ENCODE results near the gene IMPDH2.
"Not testable (repeated sequence)": the region's sequence is repeated elsewhere in the genome, so short reads cannot be mapped to it uniquely, and the experiment has no call there.

IMPDH2 gene

DNA sequence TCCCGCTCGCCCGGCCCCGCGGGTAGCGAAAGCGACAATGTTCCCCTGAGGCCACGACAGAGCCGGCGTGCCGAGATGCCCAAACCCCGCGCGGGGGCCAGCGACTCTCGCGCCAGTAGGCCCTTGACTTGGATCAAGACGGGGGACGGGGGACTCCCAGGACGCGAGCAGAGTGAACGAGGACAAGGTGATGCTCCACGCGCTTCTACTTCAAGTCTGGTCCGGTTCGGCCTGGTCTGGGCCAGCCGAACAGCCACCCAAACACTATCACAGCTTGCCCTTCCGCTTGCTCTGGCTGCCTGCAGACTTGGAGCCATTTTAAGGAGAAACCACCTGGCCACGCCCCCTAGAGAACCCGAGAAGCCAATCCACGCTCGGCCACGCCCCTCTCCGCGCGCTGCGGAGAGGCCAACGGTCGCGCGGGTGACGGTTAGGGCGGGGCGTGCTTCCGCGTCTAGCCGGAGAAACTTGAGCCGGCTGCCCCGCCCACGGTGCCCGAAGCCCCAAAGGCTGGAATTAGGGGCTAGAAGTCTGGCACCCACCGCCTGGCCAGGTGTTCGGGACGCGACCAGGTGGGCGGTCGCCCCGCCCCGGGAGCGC is 7.9 kb downstream of the IMPDH2 start:
- peak; percentile 98 for DNase-seq

DNA sequence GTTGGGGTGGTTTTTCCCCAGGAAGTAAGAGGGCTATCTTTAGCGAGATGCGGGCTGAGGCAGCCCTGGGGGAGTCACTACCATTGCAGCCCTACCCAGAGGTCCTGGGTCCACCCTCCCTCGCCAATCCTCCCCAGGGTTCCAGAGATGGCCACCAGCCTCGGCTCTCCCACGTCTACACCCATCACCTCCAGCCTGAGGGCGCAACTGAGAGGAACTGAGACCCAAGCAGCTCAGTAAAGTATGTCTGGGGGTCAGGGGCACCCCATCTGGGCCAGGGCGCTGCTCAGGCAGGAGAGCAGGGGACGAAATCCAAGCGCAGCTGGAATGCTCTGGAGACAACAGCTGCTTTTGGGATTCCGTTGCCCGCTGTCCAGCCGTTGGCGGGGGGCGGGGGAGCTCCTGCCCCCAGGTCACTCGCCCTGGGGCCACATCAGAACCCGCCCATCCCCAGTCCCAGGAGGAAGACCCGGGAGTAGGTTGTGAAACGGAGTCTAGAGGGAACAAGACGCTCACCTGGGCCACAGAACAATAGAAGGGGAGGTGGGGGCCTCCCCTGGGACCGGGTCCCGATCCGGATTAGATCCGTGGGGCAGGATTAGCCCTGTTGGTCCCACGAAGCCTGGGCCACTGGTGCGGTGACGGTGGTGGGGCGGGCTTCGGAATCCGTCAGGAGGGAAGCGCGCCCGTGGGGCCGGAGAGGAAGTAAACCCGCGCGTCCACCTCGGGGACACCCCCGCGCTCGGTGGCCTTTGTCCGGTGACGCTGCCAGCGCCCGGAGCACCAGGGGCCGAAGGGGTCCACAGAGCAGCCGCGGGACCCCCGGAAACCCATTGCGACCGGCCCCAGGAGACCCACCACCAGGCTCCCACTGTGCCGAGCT is 8.6 kb downstream of the IMPDH2 start:
- peak; percentile 24 for DNase-seq

DNA sequence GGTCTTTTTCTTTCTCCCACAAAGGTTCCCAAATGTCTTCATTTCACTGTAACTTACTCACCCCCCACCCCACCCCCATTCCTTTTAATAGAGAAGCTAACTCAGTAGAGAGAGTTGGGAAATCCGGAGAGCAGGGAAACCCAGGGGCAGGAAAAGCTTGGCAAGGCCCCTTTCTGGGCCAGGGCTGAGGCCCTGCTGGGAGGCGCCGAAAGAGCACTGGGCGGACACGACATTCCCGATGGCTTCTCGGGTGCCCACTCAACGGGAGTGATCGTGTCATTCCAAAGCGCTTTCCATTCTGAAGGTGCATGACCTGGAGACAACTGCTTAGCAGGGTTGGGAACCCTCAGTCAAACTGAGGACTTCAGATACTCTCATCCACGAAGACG is 9.3 kb downstream of the IMPDH2 start:
- no peak for DNase-seq

DNA sequence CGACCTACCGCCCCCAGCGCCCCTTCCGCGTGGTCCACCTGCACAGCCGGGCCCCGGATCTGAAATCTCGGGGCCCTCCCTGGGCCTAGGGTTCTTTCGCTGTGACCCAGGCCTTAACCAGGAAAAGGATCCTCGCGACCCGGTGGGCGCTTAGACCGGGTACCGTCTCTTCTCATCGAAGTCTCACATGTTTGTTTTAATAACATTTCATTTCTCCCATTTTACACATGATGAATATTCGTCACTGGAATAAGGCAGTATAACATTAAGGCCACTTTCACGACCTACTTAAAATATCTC is 10.5 kb downstream of the IMPDH2 start:
- no peak for DNase-seq

DNA sequence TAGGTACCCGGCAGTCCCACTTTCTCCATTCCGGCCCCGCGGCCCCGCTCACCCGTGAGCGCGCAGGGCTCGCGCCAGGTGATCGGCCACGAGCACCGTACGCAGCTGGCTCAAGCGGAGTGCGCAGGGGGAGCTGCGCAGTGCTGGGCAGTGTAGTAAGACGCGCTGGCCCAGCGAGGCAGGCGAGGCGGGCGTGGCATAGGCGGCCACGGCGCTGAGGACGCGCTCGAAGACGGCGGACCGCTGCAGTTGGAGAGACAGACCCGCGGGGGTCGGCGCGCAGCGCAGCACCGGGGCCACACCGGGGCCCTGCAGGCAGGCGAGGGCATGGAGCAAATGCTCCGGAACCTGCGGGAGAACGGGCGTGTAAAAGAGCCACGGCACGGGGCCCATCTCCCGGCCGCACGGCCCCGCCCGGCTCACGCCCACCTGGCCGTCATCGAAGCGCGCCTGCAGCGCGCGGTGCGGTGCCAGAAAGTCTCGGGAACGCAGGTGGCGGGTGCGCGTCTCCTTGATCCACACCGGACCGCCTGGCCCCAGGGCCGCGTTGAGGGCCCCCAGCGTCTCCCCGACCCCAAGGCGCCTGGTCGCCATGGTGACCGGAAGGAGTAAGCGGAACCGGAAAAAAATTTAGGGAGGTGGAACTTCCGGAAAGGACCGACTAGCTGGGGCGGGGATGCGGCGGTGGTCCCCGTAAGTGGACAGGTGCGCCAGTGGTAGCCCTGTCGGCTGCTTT is 11.1 kb downstream of the IMPDH2 start, which contains the start of gene DALRD3:
DALRD3 (minus strand) TSS at position 610 of the 736 bp plus-strand sequence; CDS start at position 594, 16 bp downstream.
- peak; percentile 66 for DNase-seq

DNA sequence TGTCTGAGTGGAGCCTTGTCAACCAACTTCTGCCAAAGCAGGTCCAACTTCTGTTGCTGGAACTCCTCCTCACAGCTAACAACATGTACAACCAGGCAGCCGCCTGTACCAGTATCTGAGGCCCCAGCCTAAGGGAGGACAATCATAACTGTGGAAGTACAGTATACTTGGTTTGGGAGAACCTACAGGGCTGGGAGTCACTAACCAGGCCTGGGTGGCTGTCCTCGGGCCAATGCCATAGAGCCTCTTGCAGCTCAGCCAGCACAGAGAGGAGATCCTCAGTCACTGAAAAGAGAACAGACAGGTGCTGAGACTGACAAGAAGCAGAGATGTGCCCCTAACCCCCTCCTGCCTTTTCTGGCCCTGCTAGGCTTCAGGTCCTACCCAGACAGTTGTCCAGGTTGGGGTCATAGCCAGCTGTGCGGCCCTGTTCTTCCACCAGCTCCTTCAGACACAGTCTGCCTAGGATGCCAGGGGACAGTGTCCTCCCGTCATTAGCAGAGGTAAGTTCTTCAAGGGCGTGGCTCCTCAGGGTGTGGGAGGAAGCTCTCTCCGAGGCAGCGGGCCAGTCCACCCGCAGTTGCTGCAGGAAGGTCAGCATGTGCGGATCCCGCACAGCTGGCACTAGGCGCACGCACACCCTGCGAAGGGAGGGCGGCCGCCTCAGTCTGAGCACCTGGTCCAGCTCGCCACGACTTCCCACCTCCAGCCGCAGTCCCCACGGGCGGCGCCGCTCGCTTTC is 11.8 kb downstream of the IMPDH2 start:
- no peak for DNase-seq

DNA sequence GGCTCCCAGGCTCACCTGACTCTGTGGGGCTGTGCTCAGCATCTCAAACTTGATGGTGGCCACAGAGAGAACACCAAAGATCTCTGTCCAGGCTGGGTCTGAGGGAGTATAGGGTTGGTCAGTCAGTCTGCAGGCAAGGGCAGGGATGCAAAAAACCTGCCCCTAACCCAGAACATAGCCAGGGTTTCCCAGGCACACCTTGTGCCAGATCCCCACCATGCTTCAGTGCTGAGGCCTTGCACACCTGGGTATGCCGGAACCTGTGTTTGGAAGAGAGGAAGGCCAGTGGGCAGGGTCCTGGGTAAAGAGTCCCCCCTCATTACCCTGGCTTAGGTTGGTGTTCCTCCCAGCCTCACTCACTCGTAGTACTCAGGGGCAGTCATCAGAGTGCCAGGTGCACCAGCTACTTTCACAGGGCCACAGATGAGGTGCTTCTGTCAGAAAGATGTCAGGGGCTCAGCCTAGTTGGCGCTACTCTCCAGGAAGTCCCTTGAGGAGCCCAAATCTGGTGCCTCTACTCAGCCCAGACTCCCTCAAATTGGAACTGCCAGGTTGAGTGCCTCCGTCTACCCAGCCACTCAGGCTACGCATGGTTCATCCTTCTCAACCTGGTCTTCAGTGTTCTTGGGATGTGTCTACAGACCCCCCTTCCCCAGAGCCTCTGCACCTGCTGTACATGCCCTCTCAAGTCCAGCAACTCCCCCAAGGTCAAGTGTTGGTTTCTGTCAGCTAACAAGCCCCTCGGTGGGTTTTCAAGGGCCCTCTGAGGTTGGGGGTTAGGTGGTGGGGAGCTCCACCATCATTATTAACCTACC is 12.6 kb downstream of the IMPDH2 start:
- no peak for DNase-seq

DNA sequence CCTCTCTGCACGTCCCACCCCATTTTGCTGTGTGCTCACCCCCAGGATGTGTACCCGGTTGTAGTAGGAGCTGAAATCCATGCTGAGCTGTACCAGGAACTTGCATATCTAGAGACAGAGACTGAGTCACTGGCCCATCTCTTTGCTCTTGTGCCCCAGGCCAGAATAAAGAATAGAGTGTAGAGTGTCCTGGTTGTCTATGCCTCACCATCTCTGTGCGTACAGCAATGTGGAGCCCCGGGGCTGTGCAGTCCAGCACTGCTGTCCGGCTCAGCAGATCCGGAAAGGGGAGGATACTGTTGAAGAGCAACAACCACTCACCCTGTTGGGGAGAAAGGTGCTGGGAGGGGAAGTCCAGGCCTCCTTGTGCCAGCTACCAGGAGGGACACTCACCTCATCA is 13.4 kb downstream of the IMPDH2 start:
- DNase-seq: no peak

DNA sequence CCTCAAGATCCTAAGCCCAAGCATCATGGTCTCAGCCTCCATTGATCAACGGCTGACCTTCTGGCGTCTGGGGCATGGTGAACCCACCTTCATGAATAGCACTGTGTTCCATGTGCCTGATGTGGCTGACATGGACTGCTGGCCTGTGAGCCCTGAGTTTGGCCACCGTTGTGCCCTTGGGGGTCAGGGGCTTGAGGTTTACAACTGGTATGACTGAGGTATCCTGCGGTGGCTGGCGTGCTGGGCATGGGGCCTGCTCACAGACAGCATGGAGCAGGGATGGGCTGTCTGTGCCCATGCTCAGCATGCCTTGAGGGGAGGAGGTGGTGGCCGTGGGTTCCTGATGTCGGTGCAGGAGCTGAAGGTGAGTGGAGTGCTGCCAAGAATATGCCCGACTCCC is 14.1 kb downstream of the IMPDH2 start:
- DNase-seq: no peak

DNA sequence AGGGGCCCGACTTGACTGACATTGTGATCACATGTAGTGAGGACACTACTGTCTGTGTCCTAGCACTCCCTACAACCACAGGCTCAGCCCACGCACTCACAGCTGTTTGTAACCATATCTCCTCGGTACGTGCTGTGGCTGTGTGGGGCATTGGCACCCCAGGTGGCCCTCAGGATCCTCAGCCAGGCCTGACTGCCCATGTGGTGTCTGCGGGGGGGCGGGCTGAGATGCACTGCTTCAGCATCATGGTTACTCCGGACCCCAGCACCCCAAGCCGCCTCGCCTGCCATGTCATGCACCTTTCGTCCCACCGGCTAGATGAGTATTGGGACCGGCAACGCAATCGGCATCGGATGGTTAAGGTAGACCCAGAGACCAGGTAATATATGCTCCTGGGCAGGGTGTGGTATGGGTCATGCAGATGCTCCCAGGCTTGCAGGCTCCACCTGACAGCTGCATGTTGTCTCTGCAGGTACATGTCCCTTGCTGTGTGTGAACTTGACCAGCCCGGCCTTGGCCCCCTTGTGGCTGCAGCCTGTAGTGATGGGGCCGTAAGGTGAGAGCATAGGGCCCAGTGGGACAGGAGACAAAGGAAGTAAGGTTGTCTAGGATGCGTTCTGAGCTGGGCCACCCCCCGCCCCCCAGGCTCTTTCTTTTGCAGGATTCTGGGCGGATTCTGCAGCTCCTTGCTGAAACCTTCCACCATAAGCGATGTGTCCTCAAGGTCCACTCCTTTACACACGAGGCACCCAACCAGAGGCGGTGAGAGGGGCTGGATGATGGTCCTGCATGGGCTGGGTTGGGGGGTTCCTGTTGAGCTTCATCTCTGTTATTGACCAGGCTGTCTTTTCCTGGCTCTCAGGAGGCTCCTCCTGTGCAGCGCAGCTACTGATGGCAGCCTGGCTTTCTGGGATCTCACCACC is 15.2 kb downstream of the IMPDH2 start:
- peak; percentile 58 for DNase-seq

DNA sequence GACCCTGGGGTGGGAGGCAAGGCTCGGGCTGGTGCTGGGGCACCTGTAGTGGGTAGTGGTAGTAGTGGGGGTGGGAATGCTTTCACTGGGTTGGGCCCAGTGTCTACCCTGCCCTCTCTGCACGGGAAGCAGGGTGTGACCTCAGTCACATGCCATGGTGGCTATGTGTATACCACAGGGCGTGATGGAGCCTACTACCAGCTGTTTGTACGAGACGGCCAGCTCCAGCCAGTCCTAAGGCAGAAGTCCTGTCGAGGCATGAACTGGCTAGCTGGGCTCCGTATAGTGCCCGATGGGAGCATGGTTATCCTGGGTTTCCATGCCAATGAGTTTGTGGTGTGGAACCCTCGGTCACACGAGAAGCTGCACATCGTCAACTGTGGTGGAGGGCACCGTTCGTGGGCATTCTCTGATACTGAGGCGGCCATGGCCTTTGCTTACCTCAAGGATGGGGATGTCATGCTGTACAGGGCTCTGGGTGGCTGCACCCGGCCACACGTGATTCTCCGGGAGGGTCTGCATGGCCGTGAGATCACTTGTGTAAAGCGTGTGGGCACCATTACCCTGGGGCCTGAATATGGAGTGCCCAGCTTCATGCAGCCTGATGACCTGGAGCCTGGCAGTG is 16.0 kb downstream of the IMPDH2 start:
- no peak for DNase-seq

DNA sequence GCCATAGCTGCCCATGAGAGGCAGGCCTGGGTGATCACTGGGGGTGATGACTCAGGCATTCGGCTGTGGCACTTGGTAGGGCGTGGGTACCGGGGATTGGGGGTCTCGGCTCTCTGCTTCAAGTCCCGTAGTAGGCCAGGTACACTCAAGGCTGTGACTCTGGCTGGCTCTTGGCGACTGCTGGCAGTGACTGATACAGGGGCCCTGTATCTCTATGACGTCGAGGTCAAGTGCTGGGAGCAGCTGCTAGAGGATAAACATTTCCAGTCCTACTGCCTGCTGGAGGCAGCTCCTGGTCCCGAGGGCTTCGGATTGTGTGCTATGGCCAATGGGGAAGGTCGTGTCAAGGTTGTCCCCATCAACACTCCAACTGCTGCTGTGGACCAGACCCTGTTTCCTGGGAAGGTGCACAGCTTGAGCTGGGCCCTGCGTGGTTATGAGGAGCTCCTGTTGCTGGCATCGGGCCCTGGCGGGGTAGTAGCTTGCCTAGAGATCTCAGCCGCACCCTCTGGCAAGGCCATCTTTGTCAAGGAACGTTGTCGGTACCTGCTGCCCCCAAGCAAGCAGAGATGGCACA is 16.7 kb downstream of the IMPDH2 start:
- DNase-seq: no peak

DNA sequence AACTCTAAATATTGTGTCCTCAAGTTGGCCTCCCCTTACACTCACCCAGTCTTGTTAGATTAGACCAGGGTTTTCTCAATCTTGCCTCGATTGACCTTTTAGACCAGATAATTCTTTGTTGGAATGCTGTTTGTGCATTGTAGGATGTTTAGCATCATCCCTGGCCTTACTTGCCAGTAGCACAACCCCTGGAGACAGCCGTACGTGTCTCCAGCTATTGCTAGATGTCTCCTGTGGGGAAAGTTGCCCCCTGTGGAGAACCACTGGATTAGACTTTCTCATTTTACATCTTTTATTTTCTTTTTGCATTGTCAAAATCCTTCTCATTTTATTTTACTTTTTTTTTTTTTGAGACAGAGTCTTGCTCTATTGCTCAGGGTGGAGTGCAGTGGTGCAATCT is 19.8 kb downstream of the IMPDH2 start:
- DNase-seq: no peak

DNA sequence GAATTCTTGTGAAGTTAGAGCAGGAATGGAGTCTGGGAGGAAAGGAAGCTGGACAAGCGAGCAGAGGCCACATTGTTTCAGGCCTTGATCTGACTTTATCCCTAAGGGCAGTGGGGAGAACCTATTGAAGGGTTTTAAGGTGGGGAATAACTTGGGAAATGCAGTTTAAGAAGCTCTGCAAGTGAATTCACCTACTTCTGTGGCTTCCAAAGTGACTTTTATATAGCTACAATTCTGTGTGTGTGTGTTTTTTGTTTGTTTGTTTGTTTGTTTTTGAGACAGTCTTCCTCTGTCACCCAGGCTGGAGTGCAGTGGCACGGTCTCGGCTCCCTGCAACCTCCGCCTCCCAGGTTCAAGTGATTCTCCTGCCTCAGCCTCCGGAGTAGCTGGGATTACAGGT is 20.6 kb downstream of the IMPDH2 start:
- DNase-seq: not testable (repeated sequence)

DNA sequence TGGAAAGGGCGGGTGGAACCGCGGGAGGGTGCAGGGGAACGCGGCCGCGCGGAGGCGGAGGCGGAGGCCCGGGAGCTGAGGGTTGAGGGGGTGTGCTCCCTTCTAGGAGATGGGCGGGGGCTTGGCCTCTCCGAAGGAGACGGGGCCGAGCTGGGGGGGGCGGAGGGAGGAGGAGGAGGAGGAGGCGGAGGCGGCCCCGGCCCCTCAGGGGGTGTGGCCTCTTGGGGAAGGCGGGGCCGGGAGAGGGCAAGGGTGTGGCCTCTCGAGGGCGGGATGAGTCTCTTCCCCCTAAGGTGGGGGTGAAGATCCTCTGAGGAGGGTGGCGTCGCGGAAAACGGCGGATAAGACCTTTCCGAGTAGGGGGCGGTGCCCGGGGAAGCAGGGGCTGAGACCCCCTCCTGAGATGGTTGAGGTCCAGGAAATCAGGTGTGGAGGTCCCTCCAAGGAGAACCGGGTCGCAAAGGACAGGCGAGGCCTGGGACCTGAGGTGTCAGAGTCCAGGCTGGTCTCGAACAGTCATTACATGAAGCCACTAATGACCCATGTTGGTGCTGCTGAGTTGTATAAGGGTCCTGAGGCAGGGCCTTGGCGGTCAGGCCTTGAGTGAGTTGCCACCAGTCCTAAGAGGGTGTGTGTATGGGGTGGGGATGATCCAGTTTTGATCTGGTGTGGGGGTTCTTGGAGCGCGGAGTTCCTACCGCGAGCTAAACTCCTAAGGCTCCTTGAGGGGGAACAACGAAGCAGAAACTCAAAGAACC is 21.2 kb downstream of the IMPDH2 start:
- peak; percentile 84 for DNase-seq

DNA sequence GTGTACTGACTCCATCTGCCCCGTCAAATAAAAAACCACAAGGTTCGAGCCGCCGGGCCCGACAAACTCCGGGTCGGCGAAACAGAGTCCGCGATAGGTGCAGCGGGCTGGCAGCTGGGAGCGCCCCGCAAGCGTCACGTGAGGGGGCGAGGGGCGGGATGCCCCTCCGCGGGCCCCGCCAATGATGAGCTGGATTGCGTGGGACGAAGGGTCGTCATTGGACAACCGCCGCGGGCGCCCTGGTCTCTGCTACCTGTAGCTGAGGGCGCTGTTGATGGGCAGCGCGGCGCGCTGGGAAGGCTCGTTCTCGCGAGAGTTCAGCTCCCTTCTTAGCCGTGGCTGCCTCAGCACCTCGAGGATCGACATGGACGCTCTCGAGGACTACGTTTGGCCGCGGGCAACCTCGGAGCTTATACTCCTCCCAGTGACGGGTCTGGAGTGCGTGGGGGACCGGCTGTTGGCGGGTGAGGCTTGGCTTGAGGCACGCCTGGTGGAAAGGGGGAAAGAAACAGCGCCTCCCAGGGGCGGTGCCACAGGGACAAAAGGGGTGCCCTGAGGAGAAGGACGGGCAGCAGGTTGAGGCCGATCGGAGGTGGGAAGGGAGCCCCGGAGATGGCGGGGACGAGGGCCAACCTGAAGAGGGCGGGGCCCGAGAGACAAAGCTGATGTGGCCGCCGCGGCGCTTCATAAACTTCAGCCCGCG is 22.0 kb downstream of the IMPDH2 start, which contains the start of gene WDR6:
WDR6 (plus strand) TSS at position 324 of the 703 bp plus-strand sequence; CDS start at position 365, 41 bp downstream.
- DNase-seq: peak; percentile 98

DNA sequence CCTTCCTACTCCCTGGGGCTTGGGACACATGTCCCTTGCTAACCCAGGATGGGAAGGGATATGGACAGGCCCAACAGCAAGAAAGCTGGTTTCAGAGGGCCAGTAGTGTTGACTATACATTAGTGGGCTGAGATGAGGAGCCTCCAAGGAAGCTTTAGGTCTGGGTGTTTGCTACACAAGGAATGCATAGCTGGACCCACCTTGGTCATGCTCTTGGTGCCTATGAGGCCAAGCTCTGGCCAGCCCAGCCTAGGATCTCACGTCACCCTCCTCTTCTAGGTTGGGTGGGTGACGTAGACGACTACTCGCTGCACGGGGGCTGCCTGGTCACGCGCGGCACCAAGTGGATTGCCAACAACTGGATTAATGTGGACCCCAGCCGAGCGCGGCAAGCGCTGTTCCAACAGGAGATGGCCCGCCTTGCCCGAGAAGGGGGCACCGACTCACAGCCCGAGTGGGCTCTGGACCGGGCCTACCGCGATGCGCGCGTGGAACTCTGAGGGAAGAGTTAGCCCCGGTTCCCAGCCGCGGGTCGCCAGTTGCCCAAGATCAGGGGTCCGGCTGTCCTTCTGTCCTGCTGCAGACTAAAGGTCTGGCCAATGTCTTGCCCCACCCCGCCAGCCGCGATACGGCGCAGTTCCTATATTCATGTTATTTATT is 22.7 kb downstream of the IMPDH2 start:
- peak; percentile 15 for DNase-seq

DNA sequence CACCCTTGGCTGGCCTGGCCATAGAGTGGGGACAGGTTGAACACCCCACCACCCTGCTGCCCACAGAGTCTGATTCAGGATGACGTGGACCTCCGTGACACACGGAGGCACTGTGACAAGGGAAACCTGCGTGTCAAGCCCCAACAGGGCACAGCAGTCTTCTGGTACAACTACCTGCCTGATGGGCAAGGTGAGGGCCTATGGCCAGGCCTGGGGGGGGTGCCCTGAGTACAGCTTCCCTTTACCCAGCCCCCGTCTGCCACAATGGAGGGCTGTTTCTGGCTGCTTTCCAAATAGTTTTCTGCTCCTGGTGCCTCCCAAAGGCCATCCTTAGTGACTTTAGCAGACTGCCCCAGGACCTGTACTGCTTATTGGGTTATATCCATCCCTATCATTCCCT is 23.2 kb downstream of the IMPDH2 start:
- DNase-seq: no peak

Measured in activated naive CD4-positive, alpha-beta T cell treated with Interleukin-2 at 50 U/mL for 16 hours (primary cell).